A549 treated with dexamethasone at 1 μM for 4 hours (cell line): ENCODE measurements around the gene KDM4D. TPM values are rescaled to one million over a fixed set of nuclear protein-coding genes. Genes with fewer than 3 reads are reported as not detected.

Experiments used
- total RNA-seq: library from RNA; stranded (reverse); fragments of 200-300 nt; extraction: Qiagen RNA extraction; gene quantifications from 5 replicates; pipeline ENCODE4 v1.2.3, GENCODE V29; 2022

The KDM4D gene
- total RNA-seq: 0.31 to 0.53 TPM (median 0.39 TPM) in 5 replicates

DNA sequence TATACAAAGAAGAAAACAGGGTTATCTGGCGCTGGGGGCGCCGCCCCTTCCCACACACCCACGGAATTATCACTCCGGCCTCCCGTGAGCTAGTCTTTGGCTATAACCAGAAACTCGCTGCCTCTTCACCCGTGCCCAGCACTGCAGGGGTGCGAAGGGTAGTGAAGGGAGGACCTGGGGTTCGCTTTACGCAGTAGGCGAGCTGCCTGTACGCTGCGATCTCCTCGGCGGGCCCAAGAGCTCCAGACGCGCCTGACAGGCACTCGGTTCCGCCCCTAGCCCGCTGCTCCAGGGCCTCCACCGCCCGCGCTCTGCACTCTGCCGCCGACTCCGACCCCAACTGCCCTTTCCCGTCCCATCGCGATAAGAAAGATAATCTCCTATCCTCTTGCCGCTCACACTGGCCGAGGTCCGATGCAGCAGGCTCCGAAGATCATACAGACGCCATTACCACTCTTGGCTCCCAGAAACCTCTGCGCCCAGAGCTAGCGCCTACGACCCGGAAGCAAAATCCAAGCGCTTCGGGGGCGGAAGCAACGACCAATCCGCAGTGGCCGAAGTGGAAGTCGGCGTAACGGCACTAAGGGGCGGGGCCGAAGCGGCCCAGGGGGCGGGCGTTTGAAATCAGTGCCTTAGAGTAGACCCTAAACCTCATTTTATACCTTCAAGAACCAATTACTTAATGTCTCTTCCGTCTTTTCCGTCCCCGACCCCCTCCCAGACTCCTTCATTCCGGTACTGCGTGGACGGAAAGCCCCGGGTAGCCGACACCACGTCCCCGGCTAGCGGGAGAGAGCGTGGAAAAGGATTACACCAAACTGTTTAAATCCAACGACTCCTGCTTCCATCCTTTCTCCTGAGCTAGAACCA, at the start of gene KDM4D, which contains the start of gene CWC15:
Gene KDM4D (plus strand): TSS at position 611 of the 870 bp plus-strand sequence. CDS start 23,664 bp downstream, outside the sequence.
Gene CWC15 (minus strand): TSS at position 458 of the 870 bp plus-strand sequence. CDS start 1,371 bp downstream, outside the sequence.

DNA sequence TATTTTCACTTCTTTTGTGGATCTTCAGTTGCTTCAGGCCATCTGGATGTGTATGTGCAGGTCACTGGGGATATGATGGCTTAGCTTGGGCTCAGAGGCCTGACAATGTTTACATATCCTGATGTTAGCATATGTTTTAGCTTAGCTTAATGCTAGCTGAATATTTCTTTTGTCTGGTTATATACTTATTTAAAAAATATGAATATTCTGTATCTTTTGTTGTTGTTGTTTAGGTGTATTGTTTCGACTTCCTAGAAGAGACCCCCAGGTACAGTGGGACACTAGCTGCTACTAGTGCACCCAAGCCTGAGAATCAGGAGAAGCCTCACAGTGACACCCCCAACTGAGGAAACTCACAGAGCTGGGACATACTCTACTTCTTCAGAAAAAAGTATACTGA, 51.4 kb downstream of the KDM4D start, which contains the start of gene KDM4E:
Gene KDM4E (plus strand): TSS at position 301 of the 400 bp plus-strand sequence. CDS start 300 bp downstream, outside the sequence.

Other genes with a start within 250 kb of the KDM4D start
- 6.4 to 11.6 TPM (median 8.9 TPM) in 5 replicates for gene AMOTL1, start 205.4 kb upstream of the KDM4D start, total RNA-seq
- 26.1 to 34.7 TPM (median 30.3 TPM) in 5 replicates for gene CWC15, start 153 bp upstream of the KDM4D start, total RNA-seq
- not detected in 5 replicates for gene KDM4E, start 51.5 kb downstream of the KDM4D start, total RNA-seq
- gene KDM4F, start 75.7 kb downstream of the KDM4D start, total RNA-seq: not detected in 5 replicates
- 17.2 to 18.9 TPM (median 17.9 TPM) in 5 replicates for gene SRSF8, start 93.2 kb downstream of the KDM4D start, total RNA-seq
- gene ENDOD1, start 116.1 kb downstream of the KDM4D start, total RNA-seq: 14.4 to 18.9 TPM (median 16.7 TPM) in 5 replicates